Parathyroid adenoma (tissue), 2 donors: ENCODE measurements around the gene CLDN24.

ENCODE experiments used
- H2AFZ ChIP-seq: fragments of 300-600 bp; sonication (generic); one replicate; pipeline ENCODE4 v1.7.0; 2017; ENCODE audit warnings: antibody characterized with exemption, mild to moderate bottlenecking
- H3K27ac ChIP-seq: fragments of 300-600 bp; sonication (generic); one replicate; pipeline ENCODE4 v1.7.0; 2017
- H3K27me3 ChIP-seq: fragments of 300-600 bp; sonication (generic); one replicate; pipeline ENCODE4 v1.7.0; 2017; ENCODE audit warnings: low read length; ENCODE audit not compliant: control insufficient read depth, insufficient read depth
- H3K36me3 ChIP-seq: fragments of 300-600 bp; sonication (generic); one replicate; pipeline ENCODE4 v1.7.0; 2017; ENCODE audit warnings: low read length; ENCODE audit not compliant: control insufficient read depth, insufficient read depth
- H3K4me1 ChIP-seq: fragments of 300-600 bp; sonication (generic); one replicate; pipeline ENCODE4 v1.7.0; 2017; ENCODE audit warnings: control low read depth
- H3K4me2 ChIP-seq: fragments of 300-600 bp; sonication (generic); one replicate; pipeline ENCODE4 v1.7.0; 2017; ENCODE audit warnings: low read length
- H3K4me3 ChIP-seq: fragments of 300-600 bp; sonication (generic); one replicate; pipeline ENCODE4 v1.7.0; 2017; ENCODE audit warnings: low read depth, low read length
- H3K79me2 ChIP-seq: fragments of 300-600 bp; sonication (generic); one replicate; pipeline ENCODE4 v1.7.0; 2017; ENCODE audit warnings: control low read depth
- H3K9ac ChIP-seq: fragments of 300-600 bp; sonication (generic); one replicate; pipeline ENCODE4 v1.7.0; 2017; ENCODE audit warnings: mild to moderate bottlenecking
- H3K9me3 ChIP-seq: fragments of 300-600 bp; sonication (generic); one replicate; pipeline ENCODE4 v1.7.0; 2017; ENCODE audit warnings: low read length; ENCODE audit not compliant: control insufficient read depth
- CTCF ChIP-seq: fragments of 300-600 bp; sonication (generic); IDR thresholded peaks from one replicate; pipeline ENCODE4 v1.7.0; 2017; ENCODE audit warnings: antibody characterized with exemption, mild to moderate bottlenecking
- donor health status: primary hyperparathyroidism.

Gene CLDN24

GRCh38 chr4:183321079-183321478, 1.1 kb downstream of the CLDN24 start:
- peak overlapping the region; percentile 26 for H3K27ac ChIP-seq
- peak overlapping the region; percentile 44 for H3K4me2 ChIP-seq
- H3K27me3 ChIP-seq = no peaks in the 10 kb centered on the region
- H3K4me3 ChIP-seq = peak overlapping the region; percentile 6
- TF ChIP-seq CTCF = no peak
- no peaks in the 10 kb centered on the region for H3K4me1 ChIP-seq
- H3K79me2 ChIP-seq = no peaks in the 10 kb centered on the region
- H3K9ac ChIP-seq = no peak overlapping the region
- no peaks in the 10 kb centered on the region for H3K36me3 ChIP-seq
- H2AFZ ChIP-seq = no peak overlapping the region
- H3K9me3 ChIP-seq = no peaks in the 10 kb centered on the region

GRCh38 chr4:183320211-183321059, 1.8 kb downstream of the CLDN24 start, which contains the start of gene CLDN22:
CLDN22 (minus strand) TSS chr4:183320276; CDS start chr4:183320218, 58 bp downstream.
- H3K4me2 ChIP-seq = peak within 1 kb of the TSS; percentile 44
- H3K9me3 ChIP-seq = no peaks in the 10 kb centered on the region
- no peak for TF ChIP-seq CTCF

GRCh38 chr4:183318656-183319055, 3.6 kb downstream of the CLDN24 start:
- Histone ChIP-seq H3K4me2 (no peak overlapping the region), H3K4me1 (no peaks in the 10 kb centered on the region), H3K9me3 (no peaks in the 10 kb centered on the region), H3K27me3 (no peaks in the 10 kb centered on the region), H2AFZ (no peak overlapping the region), H3K36me3 (no peaks in the 10 kb centered on the region), H3K9ac (no peak overlapping the region), H3K79me2 (no peaks in the 10 kb centered on the region), H3K4me3 (no peak overlapping the region), H3K27ac (no peak overlapping the region)
- no peak for TF ChIP-seq CTCF

More at GRCh38 chr4:183320211-183321059, 1.8 kb downstream of the CLDN24 start, which contains the start of gene CLDN22:
- Histone ChIP-seq H3K27me3 (no peaks in the 10 kb centered on the region), H3K4me3 (peak within 1 kb of the TSS; percentile 6), H3K27ac (peak within 1 kb of the TSS; percentile 26), H2AFZ (no peak within 1 kb of the TSS), H3K4me1 (no peaks in the 10 kb centered on the region), H3K79me2 (no peaks in the 10 kb centered on the region), H3K36me3 (no peaks in the 10 kb centered on the region), H3K9ac (no peak within 1 kb of the TSS)

GRCh38 chr4:183314806-183315205, 7.4 kb downstream of the CLDN24 start:
- Histone ChIP-seq H3K27me3 (no peaks in the 10 kb centered on the region), H3K27ac (no peak overlapping the region), H3K36me3 (no peaks in the 10 kb centered on the region), H3K4me2 (no peak overlapping the region), H3K4me1 (no peaks in the 10 kb centered on the region), H3K79me2 (no peaks in the 10 kb centered on the region), H3K9me3 (no peaks in the 10 kb centered on the region), H3K9ac (no peak overlapping the region), H3K4me3 (no peak overlapping the region), H2AFZ (no peak overlapping the region)
- TF ChIP-seq CTCF = no peak

- TF ChIP-seq CTCF = no peak
- no peaks in the 10 kb centered on the region for H3K79me2 ChIP-seq
- H3K9ac ChIP-seq = no peak overlapping the region
- no peaks in the 10 kb centered on the region for H3K27me3 ChIP-seq
- H2AFZ ChIP-seq = no peak overlapping the region
- H3K9me3 ChIP-seq = no peaks in the 10 kb centered on the region
- no peak overlapping the region for H3K4me2 ChIP-seq
- H3K4me1 ChIP-seq = no peaks in the 10 kb centered on the region
- no peaks in the 10 kb centered on the region for H3K36me3 ChIP-seq
- H3K4me3 ChIP-seq = no peak overlapping the region
- no peak overlapping the region for H3K27ac ChIP-seq
Measured at GRCh38 chr4:183314336-183314735, 7.9 kb downstream of the CLDN24 start.
